GM21717 (cell line): ENCODE data around the gene CCDC171.
"Not testable (repeated sequence)": the region's sequence is repeated elsewhere in the genome, so short reads cannot be mapped to it uniquely, and the experiment has no call there.

Experiments
- ATAC-seq: cut with Tn5 transposase; IDR thresholded peaks from one replicate; pipeline ENCODE4 v1.9.1; 2021; ENCODE audit warnings: mild to moderate bottlenecking, moderate library complexity; ENCODE audit not compliant: unreplicated experiment

The CCDC171 gene

DNA sequence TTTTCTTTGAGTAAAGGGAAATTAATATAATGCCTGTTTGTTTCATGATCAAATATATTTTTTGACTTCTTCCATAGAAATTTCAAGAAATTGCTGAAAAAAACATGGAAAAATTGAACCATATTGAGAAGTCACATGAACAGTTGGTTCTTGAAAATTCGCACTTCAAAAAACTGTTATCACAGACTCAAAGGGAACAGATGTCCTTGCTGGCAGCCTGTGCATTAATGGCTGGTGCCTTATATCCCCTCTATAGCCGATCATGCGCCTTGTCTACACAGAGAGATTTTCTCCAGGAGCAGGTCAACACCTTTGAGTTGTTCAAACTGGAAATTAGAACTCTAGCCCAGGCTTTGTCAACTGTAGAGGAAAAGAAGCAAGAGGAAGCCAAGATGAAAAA lies 191.4 kb downstream of the CCDC171 start:
- no peak for ATAC-seq

GRCh38 chr9:15746905-15747304 lies 194.1 kb downstream of the CCDC171 start:
- no peak for ATAC-seq

DNA sequence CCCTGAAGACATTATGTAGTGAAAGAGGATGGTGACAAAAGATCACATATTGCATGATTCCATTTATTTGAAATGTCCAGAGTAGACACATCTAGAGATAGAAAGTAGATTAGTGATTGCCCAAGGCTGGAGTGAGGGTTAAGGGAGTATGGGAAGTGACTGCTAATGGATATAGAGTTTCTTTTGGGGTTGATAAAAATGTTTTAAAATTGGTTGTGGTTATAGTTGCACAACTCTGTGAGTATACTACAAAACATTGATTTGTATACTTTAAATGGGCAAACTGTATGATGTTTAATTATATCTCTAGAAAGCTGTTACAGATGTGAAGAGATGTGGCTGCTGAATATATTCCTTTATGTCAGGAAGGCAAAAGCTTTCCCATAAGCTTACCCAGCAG lies 202.8 kb downstream of the CCDC171 start:
- ATAC-seq, result no peak

DNA sequence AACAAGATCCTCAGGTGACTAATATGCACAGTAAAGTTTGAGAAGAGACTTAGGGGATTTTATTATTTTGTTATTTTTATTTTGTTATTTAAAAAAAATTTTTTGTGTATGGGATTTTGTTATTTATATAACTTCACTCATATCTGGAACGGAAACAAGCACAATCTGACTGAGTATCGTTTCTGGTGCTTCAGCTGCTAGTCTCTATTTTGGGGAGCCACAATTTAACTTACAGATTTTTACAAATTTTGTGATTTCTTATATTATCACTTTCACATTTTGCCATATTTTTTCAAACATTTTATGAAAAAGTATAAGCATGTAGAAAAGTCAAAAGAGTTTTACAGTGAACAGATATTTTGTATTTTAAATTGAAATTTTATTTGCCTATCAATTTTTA lies 208.7 kb downstream of the CCDC171 start:
- no peak for ATAC-seq

- ATAC-seq, result no peak
Measured at GRCh38 chr9:15763371-15763770, 210.5 kb downstream of the CCDC171 start.

DNA sequence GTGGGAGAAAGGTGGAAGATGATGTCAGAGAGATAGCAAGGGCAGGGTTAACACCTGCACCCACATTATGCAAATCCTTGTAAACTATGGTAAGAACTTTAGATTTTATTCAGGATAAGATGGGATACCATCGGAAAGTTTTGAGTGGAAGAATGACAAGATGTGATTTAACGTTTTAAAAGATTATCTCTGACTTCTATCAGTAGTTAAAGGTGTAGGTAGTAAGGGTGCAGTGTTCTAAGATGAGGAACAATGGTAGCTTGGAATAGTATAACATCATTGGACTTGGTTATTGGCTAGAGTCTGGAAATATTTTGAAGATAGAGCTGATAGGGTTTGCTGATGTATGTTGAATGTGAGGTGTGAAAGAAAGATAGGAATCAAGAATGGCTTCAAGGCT lies 211.3 kb downstream of the CCDC171 start:
- ATAC-seq, result no peak

DNA sequence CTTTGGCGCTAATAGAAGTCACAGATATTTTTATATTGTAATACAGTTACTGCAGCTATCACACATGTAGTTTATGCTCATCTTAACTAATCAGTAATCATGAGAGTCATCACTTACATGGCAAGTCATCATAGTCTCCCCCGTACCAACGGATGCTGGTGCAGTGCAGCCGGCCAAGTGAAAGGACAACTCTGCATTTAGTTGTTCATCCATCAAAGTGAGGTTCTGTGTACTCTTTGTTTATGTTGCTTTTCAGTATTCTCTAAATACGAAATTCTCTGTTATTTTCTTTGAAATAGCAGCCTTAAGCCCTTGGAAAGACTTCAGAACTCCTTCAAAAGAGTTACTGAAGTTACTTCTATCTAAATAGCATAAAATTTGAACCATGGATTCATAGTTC lies 216.7 kb downstream of the CCDC171 start:
- no peak for ATAC-seq

GRCh38 chr9:15778861-15779260 lies 226.0 kb downstream of the CCDC171 start:
- no peak for ATAC-seq

- ATAC-seq, result no peak
Measured at GRCh38 chr9:15782106-15782505, 229.3 kb downstream of the CCDC171 start.

GRCh38 chr9:15785584-15785983 lies 232.7 kb downstream of the CCDC171 start:
- no peak for ATAC-seq

DNA sequence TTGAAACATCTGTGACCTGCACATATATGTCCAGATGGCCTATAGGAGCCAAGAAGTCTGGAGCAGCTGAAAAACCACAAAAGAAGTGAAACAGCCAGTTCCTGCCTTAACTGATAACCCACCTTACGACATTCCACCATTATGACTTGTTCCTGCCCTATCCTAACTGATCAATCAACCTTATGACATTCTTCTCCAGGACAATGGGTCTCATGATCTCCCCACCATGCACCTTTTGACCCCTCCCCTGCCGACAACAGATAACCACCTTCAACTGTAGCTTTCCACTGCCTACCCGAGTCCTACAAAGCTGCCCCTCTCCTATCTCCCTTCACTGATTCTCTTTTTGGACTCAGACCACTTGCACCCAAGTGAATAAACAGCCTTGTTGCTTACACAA lies 233.8 kb downstream of the CCDC171 start:
- ATAC-seq, result no peak

DNA sequence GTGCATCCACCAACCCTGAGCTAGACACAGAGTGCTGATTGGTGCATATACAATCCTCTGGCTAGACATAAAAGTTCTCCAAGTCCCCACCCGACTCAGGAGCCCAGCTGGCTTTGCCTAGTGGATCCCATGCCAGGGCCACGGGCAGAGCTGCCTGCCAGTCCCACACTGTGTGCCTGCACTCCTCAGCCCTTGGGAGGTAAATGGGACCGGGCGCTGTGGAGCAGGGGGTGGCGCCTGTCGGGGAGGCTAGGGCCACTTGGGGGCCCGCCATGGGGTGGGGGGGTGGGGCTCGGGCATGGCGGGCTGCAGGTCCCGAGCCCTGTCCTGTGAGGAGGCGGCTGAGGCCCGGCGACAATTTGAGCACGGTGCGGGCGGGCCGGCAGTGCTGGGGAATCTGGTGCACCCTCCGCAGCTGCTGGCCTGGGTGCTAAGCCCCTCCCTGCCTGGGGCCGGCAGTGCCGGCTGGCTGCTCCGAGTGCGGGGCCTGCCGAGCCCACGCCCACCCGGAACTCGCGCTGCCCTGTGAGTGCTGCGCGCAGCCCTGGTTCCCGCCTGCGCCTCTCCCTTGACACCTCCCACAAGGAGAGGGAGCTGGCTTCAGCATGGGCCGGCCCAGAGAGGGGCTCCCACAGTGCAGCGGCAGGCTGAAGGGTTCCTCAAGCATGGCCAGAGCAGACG lies 257.5 kb downstream of the CCDC171 start:
- not testable (repeated sequence) for ATAC-seq

DNA sequence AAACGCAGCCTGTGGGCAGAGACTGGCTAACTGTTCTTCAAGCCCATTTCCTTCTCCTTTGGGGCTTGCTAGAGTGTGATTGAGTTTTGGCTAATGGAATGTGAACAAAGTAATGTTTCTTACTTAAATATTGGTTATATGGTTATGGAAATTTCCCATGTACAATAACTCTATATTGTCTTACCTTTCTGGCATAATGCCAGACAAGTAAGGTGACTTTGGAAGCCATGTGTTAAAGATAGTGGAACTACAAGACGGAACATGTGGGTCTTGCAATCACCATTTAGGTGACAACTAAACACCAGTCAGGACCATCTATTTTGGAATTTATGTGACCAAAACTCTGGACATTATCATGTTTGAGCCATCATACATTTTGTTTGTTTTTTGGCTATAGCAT lies 260.2 kb downstream of the CCDC171 start:
- no peak for ATAC-seq

DNA sequence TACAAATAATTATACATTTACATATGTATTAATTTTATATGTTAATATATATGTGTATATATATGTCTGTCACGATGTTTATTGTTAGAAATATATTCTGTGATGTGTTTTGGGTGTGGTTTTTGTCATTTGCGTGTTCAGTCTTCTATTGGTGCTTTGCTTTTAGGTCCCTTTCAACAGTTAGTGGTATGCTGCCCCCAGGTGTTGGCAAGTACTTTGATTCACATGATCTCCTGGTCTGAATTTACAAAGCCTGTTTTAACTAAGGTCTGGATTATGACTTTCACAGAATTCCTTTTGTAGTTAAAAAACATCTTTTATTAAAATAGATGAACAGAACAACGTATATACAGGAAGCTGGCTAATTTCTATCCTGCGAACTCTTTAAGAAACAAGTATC lies 271.5 kb downstream of the CCDC171 start:
- ATAC-seq, result no peak

- no peak for ATAC-seq
Measured at GRCh38 chr9:15831384-15831783, 278.5 kb downstream of the CCDC171 start.

DNA sequence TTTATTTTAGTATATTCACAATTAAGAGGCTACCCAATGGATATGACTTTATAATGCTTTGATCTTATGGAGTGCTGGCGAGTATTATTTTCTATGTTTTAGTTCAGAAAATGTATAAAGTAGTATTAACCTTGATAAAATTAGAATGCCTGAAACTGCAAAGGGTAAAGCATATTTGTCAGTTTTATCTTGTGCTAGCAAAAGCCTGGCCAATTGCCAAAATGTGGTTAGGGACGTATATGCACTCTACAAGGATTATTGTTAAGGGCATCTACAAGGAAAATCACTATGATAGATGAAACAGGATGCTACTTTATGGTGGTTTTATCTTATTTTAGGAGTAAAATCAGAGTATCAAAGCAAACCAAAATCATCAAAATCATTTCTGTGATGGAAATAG lies 281.7 kb downstream of the CCDC171 start:
- no peak for ATAC-seq

GRCh38 chr9:15837079-15837679 lies 284.3 kb downstream of the CCDC171 start:
- peak; percentile 91 for ATAC-seq

GRCh38 chr9:15842051-15842450 lies 289.2 kb downstream of the CCDC171 start:
- ATAC-seq, result no peak

DNA sequence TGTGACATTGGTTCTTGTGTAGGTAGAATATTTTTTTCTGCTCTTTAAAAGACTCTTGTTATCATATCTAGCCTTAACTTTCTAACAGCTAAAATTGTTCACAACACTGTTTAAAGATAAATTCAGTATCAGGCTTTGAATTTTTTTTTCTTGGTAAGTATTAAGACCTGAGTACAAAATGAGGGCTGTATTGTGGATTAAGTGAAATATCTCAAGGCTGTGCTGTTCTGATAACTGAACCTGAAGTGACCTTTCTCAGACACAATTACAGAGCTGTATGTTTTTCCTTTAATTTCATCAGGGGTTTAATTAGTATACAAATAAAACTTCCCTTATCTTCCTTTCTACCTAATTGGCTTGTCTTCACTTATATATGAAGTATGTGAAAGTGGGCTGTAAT lies 290.5 kb downstream of the CCDC171 start:
- ATAC-seq, result no peak

GRCh38 chr9:15843931-15844330 lies 291.1 kb downstream of the CCDC171 start:
- no peak for ATAC-seq

GRCh38 chr9:15846611-15847010 lies 293.8 kb downstream of the CCDC171 start:
- ATAC-seq, result no peak

GRCh38 chr9:15849871-15850270 lies 297.0 kb downstream of the CCDC171 start:
- ATAC-seq, result no peak

DNA sequence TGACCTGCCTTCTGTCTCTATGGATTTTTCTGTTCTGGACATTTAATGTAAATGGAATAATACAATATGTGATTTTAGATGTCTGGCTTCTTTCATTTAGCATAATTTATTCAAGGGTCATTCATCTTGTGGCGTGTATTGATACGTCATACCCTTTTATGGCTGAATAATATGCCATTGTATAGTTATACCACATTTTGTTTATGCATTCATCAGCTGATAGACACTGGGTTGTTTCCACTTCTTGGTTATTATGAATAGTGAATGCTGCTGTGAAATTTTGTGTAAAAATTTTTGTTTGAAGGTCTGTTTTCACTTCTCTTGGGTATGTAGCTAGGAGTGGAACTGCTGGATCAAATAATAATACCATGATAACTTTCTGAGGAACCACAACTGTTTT lies 298.9 kb downstream of the CCDC171 start:
- ATAC-seq, result no peak
